Left lobe of liver (tissue), 2 donors: ENCODE data around the gene TRPC3. TPM values are rescaled to one million over a fixed set of nuclear protein-coding genes. Genes with fewer than 3 reads are reported as not detected.

Source experiments
- ATAC-seq: fragments of 200-7000 bp; cut with Tn5 transposase; one replicate; pipeline ENCODE4 v1.9.1; 2020; ENCODE audit warnings: mild to moderate bottlenecking, moderate library complexity
- DNase-seq: peaks from one replicate; pipeline ENCODE4 v3.0.0-alpha.2; 2020; ENCODE audit warnings: low spot score
- total RNA-seq: library from RNA; stranded (reverse); gene quantifications from one replicate; pipeline ENCODE4 v1.2.1, GENCODE V29; 2021
- donor health status: DM: no; HTN: no; CAD: no; lungs with moderate emphysema.
- donor health status: DM: no; HTN: yes; CAD: no.

The TRPC3 gene
- total RNA-seq, 1 donor from 2014 or later, result 0.25 TPM

GRCh38 chr4:121877041-121877773 is 74.7 kb downstream of the TRPC3 start:
- no peak for ATAC-seq
- DNase-seq, result no peak

- ATAC-seq, result no peak
- no peak for DNase-seq
Observed at GRCh38 chr4:121876070-121876469, 75.8 kb downstream of the TRPC3 start.

DNA sequence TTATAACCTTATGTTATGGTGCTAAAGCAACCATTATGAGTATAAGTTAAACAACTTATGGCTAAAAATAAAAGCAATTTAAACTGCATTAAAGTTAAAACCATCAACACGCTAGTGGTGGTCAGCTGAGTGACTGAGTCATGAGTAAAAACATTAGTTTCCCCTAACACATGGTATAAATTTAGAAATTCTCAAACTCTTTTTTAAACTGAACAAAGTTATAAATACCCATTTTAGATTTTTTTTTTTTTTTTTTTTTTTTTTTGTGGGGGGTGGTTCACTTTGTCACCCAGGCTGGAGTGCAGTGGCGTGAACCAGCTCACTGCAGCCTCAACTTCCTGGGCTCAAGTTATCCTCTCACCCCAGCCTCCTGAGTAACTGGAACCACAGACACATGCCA is 76.2 kb downstream of the TRPC3 start:
- ATAC-seq (no peak), DNase-seq (no peak)

DNA sequence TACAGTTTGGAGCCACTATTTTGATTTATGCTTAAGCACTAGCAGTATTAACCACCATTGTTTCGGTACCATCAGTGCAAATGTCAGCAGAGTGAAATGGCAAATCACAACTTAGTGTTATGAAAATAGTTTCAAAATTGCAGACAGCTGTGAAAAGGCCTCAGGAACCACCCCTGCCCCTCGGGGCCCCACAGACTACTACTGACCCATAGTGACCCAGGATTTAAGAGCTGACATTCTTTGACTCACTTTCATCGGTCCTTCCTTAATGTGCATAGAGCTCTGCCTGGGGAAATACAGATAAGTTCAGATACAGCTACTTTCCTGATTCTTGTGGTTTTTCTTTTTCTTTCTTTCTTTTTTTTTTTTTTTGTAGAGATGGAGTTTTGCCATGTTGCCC is 78.3 kb downstream of the TRPC3 start:
- DNase-seq (no peak), ATAC-seq (no peak)

- peak; percentile 100 for ATAC-seq
- DNase-seq, result peak; percentile 96
Observed at GRCh38 chr4:121869841-121870822, 81.7 kb downstream of the TRPC3 start, which contains the start of gene BBS7. Gene BBS7, minus strand, starts transcription at chr4:121870474. Its CDS starts 161 bp downstream, at chr4:121870313.

- no peak for DNase-seq
- ATAC-seq, result no peak
Observed at GRCh38 chr4:121863799-121864198, 88.1 kb downstream of the TRPC3 start.

DNA sequence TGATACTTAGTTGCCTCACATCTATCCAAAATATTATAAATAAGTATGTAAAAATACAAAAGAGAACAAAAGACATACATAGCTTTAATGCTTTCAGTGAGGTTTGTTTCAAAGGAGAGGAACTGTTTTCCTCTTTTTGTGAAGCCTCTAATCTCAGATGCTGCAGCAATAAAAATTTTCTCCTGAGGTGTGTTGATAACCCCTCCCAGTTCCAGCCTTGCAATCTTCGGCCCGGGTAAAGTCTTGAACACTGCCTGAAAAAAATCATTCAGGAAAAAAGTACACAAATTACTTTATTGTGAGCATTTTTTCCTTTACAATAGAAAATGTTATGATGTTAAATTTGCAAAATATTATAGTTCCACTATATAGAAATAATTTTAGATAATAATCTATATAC is 90.4 kb downstream of the TRPC3 start:
- DNase-seq (no peak), ATAC-seq (no peak)

GRCh38 chr4:121860121-121860520 is 91.7 kb downstream of the TRPC3 start:
- DNase-seq (no peak), ATAC-seq (no peak)

GRCh38 chr4:121851354-121851753 is 100.5 kb downstream of the TRPC3 start:
- DNase-seq (no peak), ATAC-seq (no peak)

DNA sequence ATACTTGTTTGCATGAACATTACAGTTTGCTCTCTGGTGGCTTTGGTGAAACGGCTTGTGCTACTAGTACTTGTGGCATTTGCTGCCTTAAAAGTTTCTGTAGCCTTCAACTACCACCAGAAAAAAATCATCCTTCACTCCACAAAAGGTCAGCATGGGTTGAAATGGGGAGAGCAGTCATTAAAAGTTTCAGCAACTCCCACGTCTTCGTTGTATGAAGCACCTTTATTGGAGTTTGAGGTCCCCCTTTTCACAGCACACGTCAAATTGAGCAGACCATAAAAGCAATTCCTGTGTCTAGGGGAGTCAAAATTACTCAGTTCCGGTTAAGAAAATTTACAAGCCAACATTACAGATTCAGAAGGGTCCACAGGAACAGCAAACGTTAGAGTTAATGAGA is 105.2 kb downstream of the TRPC3 start:
- DNase-seq (no peak), ATAC-seq (no peak)

DNA sequence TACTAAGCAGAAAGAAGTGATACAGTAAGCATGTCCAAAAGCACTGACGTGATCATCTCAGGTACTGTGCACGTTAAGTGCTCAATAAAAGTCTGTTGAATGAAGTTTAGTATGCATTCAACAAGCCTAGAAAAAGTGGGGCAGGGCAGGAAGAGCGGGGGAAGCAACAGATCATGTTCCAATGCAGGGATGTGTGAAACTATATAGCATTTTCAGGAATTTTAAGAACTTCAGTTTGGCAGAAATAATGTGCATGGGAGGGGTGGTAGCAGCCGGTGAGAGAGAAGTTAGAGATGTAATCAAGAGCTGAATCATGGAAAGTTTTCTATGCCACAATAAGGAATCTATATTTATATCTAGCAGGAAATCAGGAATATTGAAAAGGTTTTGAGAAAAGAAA is 109.0 kb downstream of the TRPC3 start:
- ATAC-seq, result no peak
- no peak for DNase-seq

DNA sequence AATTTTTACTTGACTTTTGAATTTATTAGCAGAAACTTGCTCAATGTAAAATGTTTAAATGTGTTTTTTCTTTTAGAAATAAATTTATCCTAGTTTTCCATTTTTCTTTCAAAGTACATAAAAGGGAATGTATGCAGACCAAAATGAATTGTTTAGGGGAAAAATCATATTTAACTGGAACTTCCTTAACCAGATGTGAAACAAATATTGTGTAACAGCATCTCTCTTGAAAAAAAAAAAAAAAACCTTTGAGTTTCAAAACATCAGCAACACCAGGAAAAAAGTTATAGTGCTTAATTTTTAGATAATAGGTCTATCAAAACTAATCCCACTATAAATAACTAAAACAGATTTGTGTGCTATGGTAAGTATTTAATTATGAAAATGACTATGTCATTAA is 113.7 kb downstream of the TRPC3 start:
- DNase-seq, result no peak
- ATAC-seq, result no peak

DNA sequence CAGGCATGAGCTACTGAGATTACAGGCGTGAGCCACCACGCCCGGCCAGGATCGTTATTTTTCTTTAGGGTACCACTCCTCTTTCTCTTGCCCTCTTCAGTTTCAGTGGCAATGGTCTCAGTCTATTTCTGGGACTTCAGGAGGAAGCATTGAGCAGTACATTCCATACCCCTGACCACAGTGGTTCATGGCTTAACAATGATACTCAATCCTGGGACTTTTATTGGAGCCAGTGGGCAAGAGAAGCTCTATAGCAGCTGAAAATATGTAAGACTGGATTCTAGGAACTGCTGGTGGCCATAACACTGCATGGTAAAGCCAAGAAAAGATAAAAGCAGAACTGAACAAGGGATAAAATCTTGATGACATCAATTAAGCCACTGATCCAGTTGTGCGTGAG is 122.3 kb downstream of the TRPC3 start:
- ATAC-seq, result no peak
- DNase-seq, result no peak

Other genes starting within 250 kb of the TRPC3 start
- not detected for gene SMIM43, start 186.9 kb downstream of the TRPC3 start, total RNA-seq
- 5.0 TPM for gene EXOSC9, start 150.7 kb downstream of the TRPC3 start, total RNA-seq
- 0.45 TPM for gene CCNA2, start 128.2 kb downstream of the TRPC3 start, total RNA-seq
- 3.1 TPM for gene BBS7, start 81.6 kb downstream of the TRPC3 start, total RNA-seq
- 24.8 TPM for gene BLTP1, start 200.3 kb upstream of the TRPC3 start, total RNA-seq